Measurements from ENCODE around the gene EPS8L2.

GRCh38 chr11:680970-681369 lies 25.1 kb upstream of the EPS8L2 start:
- TF ChIP-seq CTCF (IDR thresholded peaks at IDR 0.05; ENCODE audit: insufficient read depth, low read length, poor library complexity, severe bottlenecking), result no peak
- no peak for TF ChIP-seq EZH2phosphoT487 (conservative IDR thresholded peaks at IDR 0.05; ENCODE audit: low read length)
